ENCODE results near the gene RGS16.

Gene RGS16

GRCh38 chr1:182600745-182601415, 3.3 kb downstream of the RGS16 start:
- no peak for DNase-seq (ENCODE audit: extremely low read depth, low read depth)
- TF ChIP-seq CTCF (IDR thresholded peaks at IDR 0.05; ENCODE audit: low read depth, low read length), result no peak

DNA sequence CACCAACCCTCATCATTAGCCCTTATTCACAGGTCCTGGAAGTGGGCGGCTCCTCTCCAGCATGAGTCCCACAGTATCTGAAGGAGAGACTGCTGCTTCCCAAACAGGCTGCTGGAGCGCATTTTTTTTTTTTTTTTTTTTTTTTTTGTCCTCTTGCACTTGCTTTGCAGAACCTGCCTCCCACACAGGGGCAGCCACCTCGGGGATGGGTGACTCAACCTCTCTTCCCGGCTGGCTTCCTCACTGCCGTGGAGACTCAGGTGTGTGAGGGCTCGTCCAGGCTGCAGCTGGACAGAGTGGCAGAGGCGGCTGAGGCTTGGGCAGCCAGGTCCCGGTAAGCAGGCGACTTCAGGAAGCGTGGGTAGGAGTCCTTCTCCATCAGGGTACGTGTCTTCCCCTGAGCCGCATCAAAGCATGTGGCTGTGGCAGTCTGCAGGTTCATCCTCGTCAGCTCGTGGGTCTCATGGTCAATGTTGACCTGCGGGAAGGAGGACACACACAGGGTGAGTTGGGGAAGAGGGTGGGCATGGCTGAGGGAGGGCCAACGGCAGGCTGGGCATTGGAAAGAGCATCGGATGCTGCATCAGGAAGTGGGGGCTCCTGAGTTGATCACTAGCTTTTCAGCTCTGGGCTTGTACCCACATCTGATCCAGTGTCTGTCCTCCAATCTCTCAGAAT, 4.0 kb downstream of the RGS16 start:
- no peak for DNase-seq (ENCODE audit: extremely low read depth, low read depth)
- no peak for TF ChIP-seq CTCF (IDR thresholded peaks at IDR 0.05; ENCODE audit: low read depth, low read length)

- TF ChIP-seq CTCF (IDR thresholded peaks at IDR 0.05; ENCODE audit: low read depth, low read length), result peak; percentile 30
- DNase-seq (ENCODE audit: extremely low read depth, low read depth), result no peak
Observed at GRCh38 chr1:182599339-182599738, 4.8 kb downstream of the RGS16 start.

GRCh38 chr1:182598296-182598695, 5.9 kb downstream of the RGS16 start:
- TF ChIP-seq CTCF (IDR thresholded peaks at IDR 0.05; ENCODE audit: low read depth, low read length), result no peak
- no peak for DNase-seq (ENCODE audit: extremely low read depth, low read depth)

DNA sequence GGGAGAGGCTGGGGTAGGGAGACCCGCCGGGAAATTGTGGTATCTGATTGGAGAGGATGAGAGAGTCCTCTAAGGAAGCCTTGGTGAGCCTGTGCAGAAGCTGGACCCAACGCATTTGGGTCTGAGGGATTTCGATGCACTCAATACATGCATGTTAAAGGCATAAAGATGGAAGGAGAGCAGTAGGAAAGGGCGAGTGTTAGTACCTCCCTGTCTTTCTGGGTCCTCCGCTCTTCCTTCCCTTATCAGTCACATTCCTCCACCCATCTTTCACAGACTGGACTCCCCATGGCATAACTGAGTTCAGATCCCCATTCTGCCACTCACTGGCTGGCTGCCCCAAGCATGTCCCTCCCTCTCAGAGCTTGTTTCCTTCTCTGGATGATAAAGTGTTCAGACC, 7.3 kb downstream of the RGS16 start:
- no peak for TF ChIP-seq CTCF (IDR thresholded peaks at IDR 0.05; ENCODE audit: low read depth, low read length)
- DNase-seq (ENCODE audit: extremely low read depth, low read depth), result no peak

- TF ChIP-seq CTCF (IDR thresholded peaks at IDR 0.05; ENCODE audit: low read depth, low read length), result peak; percentile 57
- DNase-seq (ENCODE audit: extremely low read depth, low read depth), result no peak
Observed at GRCh38 chr1:182595641-182596240, 8.4 kb downstream of the RGS16 start.

- DNase-seq (ENCODE audit: extremely low read depth, low read depth), result no peak
- TF ChIP-seq CTCF (IDR thresholded peaks at IDR 0.05; ENCODE audit: low read depth, low read length), result no peak
Observed at GRCh38 chr1:182589931-182590330, 14.3 kb downstream of the RGS16 start.
